HepG2 (cell line): ENCODE results near the gene ALG1L2. TPM values are rescaled to one million over a fixed set of nuclear protein-coding genes. Genes with fewer than 3 reads are reported as not detected.

Experiments
- ARNTL ChIP-seq: sonication (generic); formaldehyde crosslinking; IDR thresholded peaks from 2 replicates; pipeline ENCODE4 v1.4.0; 2020; ENCODE audit warnings: mild to moderate bottlenecking, missing genetic modification reagents
- FOXJ3 ChIP-seq: sonication (generic); formaldehyde crosslinking; IDR thresholded peaks from 2 replicates; pipeline ENCODE4 v1.4.0; 2020; ENCODE audit warnings: missing genetic modification reagents, mild to moderate bottlenecking, borderline replicate concordance
- HNRNPL ChIP-seq: fragments of 200-400 bp; formaldehyde crosslinking; IDR thresholded peaks from 2 replicates; pipeline ENCODE4 v1.6.1; 2017; ENCODE audit warnings: mild to moderate bottlenecking, low read depth, low read length
- KDM6A ChIP-seq: IDR thresholded peaks from 2 replicates; pipeline ENCODE4 v1.6.1; 2016; ENCODE audit warnings: low read depth
- MED13 ChIP-seq: sonication (generic); formaldehyde crosslinking; IDR thresholded peaks from 2 replicates; pipeline ENCODE4 v1.5.0; 2020; ENCODE audit warnings: missing genetic modification reagents
- NFATC3 ChIP-seq: sonication (generic); formaldehyde crosslinking; IDR thresholded peaks from 2 replicates; pipeline ENCODE4 v1.5.1; 2020; ENCODE audit warnings: mild to moderate bottlenecking, missing genetic modification reagents
- NFE2L1 ChIP-seq: sonication (generic); formaldehyde crosslinking; IDR thresholded peaks from 2 replicates; pipeline ENCODE4 v1.4.0; 2020; ENCODE audit warnings: missing genetic modification reagents, mild to moderate bottlenecking, borderline replicate concordance
- NFYB ChIP-seq: sonication (generic); formaldehyde crosslinking; IDR thresholded peaks from 2 replicates; pipeline ENCODE4 v1.4.0; 2020; ENCODE audit warnings: missing genetic modification reagents
- STAT6 ChIP-seq: sonication (generic); formaldehyde crosslinking; IDR thresholded peaks from 2 replicates; pipeline ENCODE4 v1.4.0; 2020; ENCODE audit warnings: missing genetic modification reagents, mild to moderate bottlenecking, borderline replicate concordance
- TFAP4 ChIP-seq: sonication (generic); IDR thresholded peaks from 2 replicates; pipeline ENCODE4 v1.6.1; 2016; ENCODE audit warnings: low read depth, borderline replicate concordance
- ZBTB43 ChIP-seq: sonication (generic); formaldehyde crosslinking; conservative IDR thresholded peaks from 2 replicates; pipeline ENCODE4 v1.4.0; 2020; ENCODE audit warnings: missing genetic modification reagents
- ZNF142 ChIP-seq: sonication (generic); formaldehyde crosslinking; IDR thresholded peaks from 2 replicates; pipeline ENCODE4 v1.4.0; 2020; ENCODE audit warnings: missing genetic modification reagents
- ZNF143 ChIP-seq: sonication (generic); formaldehyde crosslinking; IDR thresholded peaks from 2 replicates; pipeline ENCODE4 v1.4.0; 2020; ENCODE audit warnings: missing genetic modification reagents
- ZNF264 ChIP-seq: sonication (generic); formaldehyde crosslinking; IDR thresholded peaks from 2 replicates; pipeline ENCODE4 v1.4.0; 2020; ENCODE audit warnings: missing genetic modification reagents
- ZNF317 ChIP-seq: sonication (generic); formaldehyde crosslinking; IDR thresholded peaks from 2 replicates; pipeline ENCODE4 v1.5.0; 2020; ENCODE audit warnings: mild to moderate bottlenecking, missing genetic modification reagents
- ZNF503 ChIP-seq: sonication (generic); formaldehyde crosslinking; IDR thresholded peaks from 2 replicates; pipeline ENCODE4 v1.4.0; 2020; ENCODE audit warnings: missing genetic modification reagents
- ZNF570 ChIP-seq: sonication (generic); formaldehyde crosslinking; IDR thresholded peaks from 2 replicates; pipeline ENCODE4 v1.4.0; 2020; ENCODE audit warnings: mild to moderate bottlenecking, missing genetic modification reagents, borderline replicate concordance
- polyA plus RNA-seq, 8 experiments: library from polyadenylated mRNA; depleted of rRNA in 3 of 8; stranded (reverse) in 7 of 8; unstranded in 1 of 8; fragments of >200 nt; fragmentation: Illumina TruSeq in 4 of 8; extraction: Trizol in 4 of 8; gene quantifications; 2 replicates each; pipeline versions ENCODE4 v1.2.1 to v1.2.3, GENCODE V29; 2011 to 2016; ENCODE audit warnings: low read depth in 4 of 8, missing spikeins in 1 of 8, mixed read lengths in 1 of 8; ENCODE audit not compliant: insufficient read depth in 1 of 8
- total RNA-seq, 5 experiments: library from RNA; depleted of rRNA; stranded (reverse); fragments of >200 nt; fragmentation: Illumina TruSeq; extraction: Trizol; gene quantifications; 2 replicates each; pipeline ENCODE4 v1.2.3, GENCODE V29; 2016; ENCODE audit warnings: low read depth in 1 of 5

The ALG1L2 gene
- total and polyA plus RNA-seq, 2 of the 13 experiments (the other 11 are each of a cell fraction or from before 2014, with no cell fraction given): 0.13 to 0.55 TPM

- TF ChIP-seq FOXJ3 (CRISPR knock-in tag): no peak
- TF ChIP-seq ZNF142 (CRISPR knock-in tag): no peak
- TF ChIP-seq NFE2L1 (CRISPR knock-in tag): no peak
- no peak for TF ChIP-seq HNRNPL
- no peak for TF ChIP-seq ZNF503 (CRISPR knock-in tag)
- TF ChIP-seq KDM6A (CRISPR knock-in tag): no peak
- no peak for TF ChIP-seq ZNF570 (CRISPR knock-in tag)
- TF ChIP-seq NFATC3 (CRISPR knock-in tag): no peak
- no peak for TF ChIP-seq ZBTB43 (CRISPR knock-in tag)
- no peak for TF ChIP-seq MED13
- TF ChIP-seq ZNF143 (CRISPR knock-in tag): no peak
- TF ChIP-seq ARNTL (CRISPR knock-in tag): peak; percentile 83; the same call in 1 of the 2 replicates
- no peak for TF ChIP-seq ZNF317 (CRISPR knock-in tag)
- no peak for TF ChIP-seq TFAP4
- TF ChIP-seq STAT6 (CRISPR knock-in tag): no peak
- TF ChIP-seq NFYB (CRISPR knock-in tag): no peak
- TF ChIP-seq ZNF264 (CRISPR knock-in tag): no peak
Measured at GRCh38 chr3:130111185-130111864, 29.7 kb downstream of the ALG1L2 start (continued).
